ENCODE measurements around the gene CCNL1.

CCNL1 gene

GRCh38 chr3:157117206-157117605, 42.7 kb downstream of the CCNL1 start:
- Histone ChIP-seq H3K27me3 (ENCODE audit: control insufficient read depth, insufficient read depth, low read length) (no peaks in the 10 kb centered on the region), H3K4me3 (ENCODE audit: low read depth, low read length) (no peak overlapping the region), H3K9ac (no peak overlapping the region), H3K36me3 (ENCODE audit: control insufficient read depth, insufficient read depth, low read length) (no peaks in the 10 kb centered on the region), H3K4me1 (peaks cover 8% of the 10 kb centered on the region), H3K4me2 (ENCODE audit: low read length) (no peak overlapping the region), H3K27ac (no peak overlapping the region), H2AFZ (no peak overlapping the region), H3K79me2 (no peaks in the 10 kb centered on the region), H3K9me3 (ENCODE audit: control insufficient read depth, low read length) (no peaks in the 10 kb centered on the region)
- TF ChIP-seq CTCF (IDR thresholded peaks at IDR 0.05): no peak

GRCh38 chr3:157116017-157116416, 43.9 kb downstream of the CCNL1 start:
- Histone ChIP-seq H2AFZ (peak overlapping the region; percentile 4), H3K4me3 (ENCODE audit: low read depth, low read length) (no peak overlapping the region), H3K27ac (no peak overlapping the region), H3K9ac (no peak overlapping the region), H3K79me2 (no peaks in the 10 kb centered on the region), H3K36me3 (ENCODE audit: control insufficient read depth, insufficient read depth, low read length) (no peaks in the 10 kb centered on the region), H3K9me3 (ENCODE audit: control insufficient read depth, low read length) (no peaks in the 10 kb centered on the region), H3K4me1 (peaks cover 8% of the 10 kb centered on the region), H3K4me2 (ENCODE audit: low read length) (no peak overlapping the region), H3K27me3 (ENCODE audit: control insufficient read depth, insufficient read depth, low read length) (no peaks in the 10 kb centered on the region)
- no peak for TF ChIP-seq CTCF (IDR thresholded peaks at IDR 0.05)

- H3K36me3 ChIP-seq (ENCODE audit: control insufficient read depth, insufficient read depth, low read length): no peaks in the 10 kb centered on the region
- H3K27me3 ChIP-seq (ENCODE audit: control insufficient read depth, insufficient read depth, low read length): no peaks in the 10 kb centered on the region
- no peak for TF ChIP-seq CTCF (IDR thresholded peaks at IDR 0.05)
- H3K79me2 ChIP-seq: no peaks in the 10 kb centered on the region
- H3K9ac ChIP-seq: no peak overlapping the region
- no peak overlapping the region for H3K4me2 ChIP-seq (ENCODE audit: low read length)
- peak overlapping the region; percentile 60 for H2AFZ ChIP-seq
- H3K9me3 ChIP-seq (ENCODE audit: control insufficient read depth, low read length): no peaks in the 10 kb centered on the region
- H3K4me1 ChIP-seq: peaks cover 8% of the 10 kb centered on the region
- H3K4me3 ChIP-seq (ENCODE audit: low read depth, low read length): no peak overlapping the region
- no peak overlapping the region for H3K27ac ChIP-seq
These were observed 44.6 kb downstream of the CCNL1 start for GRCh38 chr3:157115069-157116006.

- H3K4me3 ChIP-seq (ENCODE audit: low read depth, low read length): no peak overlapping the region
- H3K36me3 ChIP-seq (ENCODE audit: control insufficient read depth, insufficient read depth, low read length): no peaks in the 10 kb centered on the region
- H3K9me3 ChIP-seq (ENCODE audit: control insufficient read depth, low read length): no peaks in the 10 kb centered on the region
- no peak overlapping the region for H3K9ac ChIP-seq
- H3K4me1 ChIP-seq: peaks cover 8% of the 10 kb centered on the region
- no peak overlapping the region for H2AFZ ChIP-seq
- no peak for TF ChIP-seq CTCF (IDR thresholded peaks at IDR 0.05)
- no peak overlapping the region for H3K27ac ChIP-seq
- no peaks in the 10 kb centered on the region for H3K79me2 ChIP-seq
- no peak overlapping the region for H3K4me2 ChIP-seq (ENCODE audit: low read length)
- H3K27me3 ChIP-seq (ENCODE audit: control insufficient read depth, insufficient read depth, low read length): no peaks in the 10 kb centered on the region
These were observed 46.0 kb downstream of the CCNL1 start for GRCh38 chr3:157113832-157114505.

Data from parathyroid adenoma (tissue), 2 donors.